ENCODE measurements around the gene GBP1.

- TF ChIP-seq, protein P1, sequence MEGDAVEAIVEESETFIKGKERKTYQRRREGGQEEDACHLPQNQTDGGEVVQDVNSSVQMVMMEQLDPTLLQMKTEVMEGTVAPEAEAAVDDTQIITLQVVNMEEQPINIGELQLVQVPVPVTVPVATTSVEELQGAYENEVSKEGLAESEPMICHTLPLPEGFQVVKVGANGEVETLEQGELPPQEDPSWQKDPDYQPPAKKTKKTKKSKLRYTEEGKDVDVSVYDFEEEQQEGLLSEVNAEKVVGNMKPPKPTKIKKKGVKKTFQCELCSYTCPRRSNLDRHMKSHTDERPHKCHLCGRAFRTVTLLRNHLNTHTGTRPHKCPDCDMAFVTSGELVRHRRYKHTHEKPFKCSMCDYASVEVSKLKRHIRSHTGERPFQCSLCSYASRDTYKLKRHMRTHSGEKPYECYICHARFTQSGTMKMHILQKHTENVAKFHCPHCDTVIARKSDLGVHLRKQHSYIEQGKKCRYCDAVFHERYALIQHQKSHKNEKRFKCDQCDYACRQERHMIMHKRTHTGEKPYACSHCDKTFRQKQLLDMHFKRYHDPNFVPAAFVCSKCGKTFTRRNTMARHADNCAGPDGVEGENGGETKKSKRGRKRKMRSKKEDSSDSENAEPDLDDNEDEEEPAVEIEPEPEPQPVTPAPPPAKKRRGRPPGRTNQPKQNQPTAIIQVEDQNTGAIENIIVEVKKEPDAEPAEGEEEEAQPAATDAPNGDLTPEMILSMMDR (IDR thresholded peaks at IDR 0.05; ENCODE audit: low read length), result no peak
- TF ChIP-seq EZH2 (IDR thresholded peaks at IDR 0.05; ENCODE audit: borderline replicate concordance, low read length), result no peak
Observed at GRCh38 chr1:89063094-89063493, 1.9 kb downstream of the GBP1 start.
